ENCODE measurements around the gene MDGA2.
"Not testable (repeated sequence)": the region's sequence is repeated elsewhere in the genome, so short reads cannot be mapped to it uniquely, and the experiment has no call there.

The MDGA2 gene

GRCh38 chr14:47658041-47658440 lies 17.4 kb downstream of the MDGA2 start:
- Mint-ChIP-seq H3K27me3 (no peaks in the 10 kb centered on the region), H3K36me3 (no peaks in the 10 kb centered on the region), H3K4me1 (no peaks in the 10 kb centered on the region), H3K4me3 (no peak overlapping the region), H3K27ac (no peak overlapping the region), H3K9me3 (no peaks in the 10 kb centered on the region)

- no peaks in the 10 kb centered on the region for H3K36me3 Mint-ChIP-seq
- H3K4me1 Mint-ChIP-seq, result no peaks in the 10 kb centered on the region
- no peaks in the 10 kb centered on the region for H3K27me3 Mint-ChIP-seq
- H3K4me3 Mint-ChIP-seq, result no peak overlapping the region
- H3K27ac Mint-ChIP-seq, result no peak overlapping the region
- no peaks in the 10 kb centered on the region for H3K9me3 Mint-ChIP-seq
Observed at GRCh38 chr14:47657143-47657542, 18.3 kb downstream of the MDGA2 start.

GRCh38 chr14:47651337-47651736 lies 24.1 kb downstream of the MDGA2 start:
- Mint-ChIP-seq H3K4me3 (no peak overlapping the region), H3K9me3 (no peaks in the 10 kb centered on the region), H3K27ac (no peak overlapping the region), H3K27me3 (no peaks in the 10 kb centered on the region), H3K36me3 (no peaks in the 10 kb centered on the region), H3K4me1 (no peaks in the 10 kb centered on the region)

- peaks cover 12% of the 10 kb centered on the region for H3K9me3 Mint-ChIP-seq
- no peaks in the 10 kb centered on the region for H3K36me3 Mint-ChIP-seq
- H3K4me1 Mint-ChIP-seq, result no peaks in the 10 kb centered on the region
- no peak overlapping the region for H3K4me3 Mint-ChIP-seq
- no peak overlapping the region for H3K27ac Mint-ChIP-seq
- H3K27me3 Mint-ChIP-seq, result no peaks in the 10 kb centered on the region
Observed at GRCh38 chr14:47637753-47638152, 37.7 kb downstream of the MDGA2 start.

- H3K4me1 Mint-ChIP-seq, result no peaks in the 10 kb centered on the region
- peaks cover 13% of the 10 kb centered on the region for H3K9me3 Mint-ChIP-seq
- H3K4me3 Mint-ChIP-seq, result no peak overlapping the region
- no peaks in the 10 kb centered on the region for H3K27me3 Mint-ChIP-seq
- no peak overlapping the region for H3K27ac Mint-ChIP-seq
- peaks cover 2% of the 10 kb centered on the region for H3K36me3 Mint-ChIP-seq
Observed at GRCh38 chr14:47626151-47627035, 49.0 kb downstream of the MDGA2 start.

DNA sequence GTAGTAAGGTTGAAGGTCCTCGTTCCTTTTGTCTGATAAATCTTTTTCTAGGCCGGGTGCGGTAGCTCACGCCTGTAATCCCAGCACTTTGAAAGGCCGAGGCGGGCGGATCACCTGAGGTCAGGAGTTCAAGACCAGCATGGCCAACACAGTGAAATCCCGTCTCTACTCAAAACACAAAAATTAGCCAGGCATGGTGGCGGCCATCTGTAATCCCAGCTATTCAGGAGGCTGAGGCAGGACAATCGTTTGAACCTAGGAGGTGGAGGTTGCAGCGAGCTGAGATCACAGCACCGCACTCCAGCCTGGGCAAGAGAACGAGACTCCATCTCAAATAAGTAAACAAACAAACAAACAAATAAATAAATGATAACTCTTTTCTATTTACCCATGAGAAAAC lies 51.3 kb downstream of the MDGA2 start:
- not testable (repeated sequence) for H3K36me3 Mint-ChIP-seq, H3K4me1 Mint-ChIP-seq, H3K4me3 Mint-ChIP-seq, H3K27ac Mint-ChIP-seq, H3K27me3 Mint-ChIP-seq
- H3K9me3 Mint-ChIP-seq, result peaks cover 14% of the 10 kb centered on the region

GRCh38 chr14:47619392-47619791 lies 56.0 kb downstream of the MDGA2 start:
- H3K27me3 Mint-ChIP-seq, result no peaks in the 10 kb centered on the region
- H3K9me3 Mint-ChIP-seq, result peaks cover 9% of the 10 kb centered on the region

GRCh38 chr14:47606566-47606965 lies 68.8 kb downstream of the MDGA2 start:
- no peaks in the 10 kb centered on the region for H3K27me3 Mint-ChIP-seq
- H3K36me3 Mint-ChIP-seq, result no peaks in the 10 kb centered on the region
- no peak overlapping the region for H3K4me3 Mint-ChIP-seq
- H3K9me3 Mint-ChIP-seq, result peaks cover 11% of the 10 kb centered on the region
- no peaks in the 10 kb centered on the region for H3K4me1 Mint-ChIP-seq
- no peak overlapping the region for H3K27ac Mint-ChIP-seq

More at GRCh38 chr14:47619392-47619791, 56.0 kb downstream of the MDGA2 start:
- no peaks in the 10 kb centered on the region for H3K36me3 Mint-ChIP-seq
- no peak overlapping the region for H3K4me3 Mint-ChIP-seq
- no peaks in the 10 kb centered on the region for H3K4me1 Mint-ChIP-seq
- no peak overlapping the region for H3K27ac Mint-ChIP-seq

GRCh38 chr14:47596860-47597259 lies 78.5 kb downstream of the MDGA2 start:
- no peaks in the 10 kb centered on the region for H3K27me3 Mint-ChIP-seq
- no peaks in the 10 kb centered on the region for H3K36me3 Mint-ChIP-seq
- H3K4me1 Mint-ChIP-seq, result no peaks in the 10 kb centered on the region
- no peak overlapping the region for H3K4me3 Mint-ChIP-seq
- peaks cover 4% of the 10 kb centered on the region for H3K9me3 Mint-ChIP-seq
- H3K27ac Mint-ChIP-seq, result no peak overlapping the region

DNA sequence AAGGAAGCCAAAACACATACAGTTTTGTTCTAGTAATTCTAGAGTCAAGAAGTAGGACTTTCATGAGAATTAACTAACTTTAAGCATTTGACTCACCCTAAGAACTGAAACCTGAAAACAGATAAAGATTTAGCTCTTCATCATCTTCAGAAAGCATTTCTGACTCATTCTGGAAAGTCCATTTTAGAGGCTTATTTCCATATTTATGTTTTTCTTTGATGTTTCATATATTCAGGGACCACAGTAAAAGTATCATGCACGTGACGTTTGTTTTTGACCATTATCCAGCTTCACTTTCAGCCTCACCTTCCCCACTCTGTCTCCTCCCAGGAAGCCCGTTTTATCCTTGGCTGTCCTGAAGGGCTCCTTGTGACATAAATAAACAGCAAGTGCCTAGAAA lies 79.2 kb downstream of the MDGA2 start:
- H3K36me3 Mint-ChIP-seq, result no peaks in the 10 kb centered on the region
- H3K9me3 Mint-ChIP-seq, result peaks cover 4% of the 10 kb centered on the region
- H3K27ac Mint-ChIP-seq, result no peak overlapping the region
- no peaks in the 10 kb centered on the region for H3K4me1 Mint-ChIP-seq
- no peaks in the 10 kb centered on the region for H3K27me3 Mint-ChIP-seq
- H3K4me3 Mint-ChIP-seq, result no peak overlapping the region

- peaks cover 4% of the 10 kb centered on the region for H3K9me3 Mint-ChIP-seq
- H3K36me3 Mint-ChIP-seq, result no peaks in the 10 kb centered on the region
- no peak overlapping the region for H3K27ac Mint-ChIP-seq
- no peak overlapping the region for H3K4me3 Mint-ChIP-seq
- no peaks in the 10 kb centered on the region for H3K4me1 Mint-ChIP-seq
- H3K27me3 Mint-ChIP-seq, result no peaks in the 10 kb centered on the region
Observed at GRCh38 chr14:47595552-47595951, 79.9 kb downstream of the MDGA2 start.

- Mint-ChIP-seq H3K27ac (no peak overlapping the region), H3K36me3 (no peaks in the 10 kb centered on the region), H3K27me3 (no peaks in the 10 kb centered on the region), H3K9me3 (peaks cover 4% of the 10 kb centered on the region), H3K4me1 (no peaks in the 10 kb centered on the region), H3K4me3 (no peak overlapping the region)
Observed at GRCh38 chr14:47590767-47591495, 84.5 kb downstream of the MDGA2 start.

DNA sequence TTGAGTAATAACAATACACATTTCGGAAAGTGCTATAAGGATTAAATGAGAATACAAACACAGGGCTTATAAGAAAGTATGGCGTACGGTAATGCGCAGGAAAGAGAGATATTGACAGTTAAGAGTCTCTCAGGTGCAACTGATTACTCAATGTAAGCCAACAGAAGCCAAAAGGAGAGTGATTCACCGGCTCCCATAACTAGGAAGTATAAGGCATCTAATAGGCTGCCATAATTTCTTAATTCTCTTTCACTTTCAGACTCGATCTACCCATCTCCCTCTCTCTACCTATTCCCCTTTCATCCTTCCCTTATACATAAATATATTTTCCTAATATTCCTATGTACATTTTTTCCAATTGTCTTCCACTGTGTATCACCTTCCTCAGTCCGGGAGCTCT lies 90.0 kb downstream of the MDGA2 start:
- no peak overlapping the region for H3K27ac Mint-ChIP-seq
- no peaks in the 10 kb centered on the region for H3K9me3 Mint-ChIP-seq
- no peak overlapping the region for H3K4me3 Mint-ChIP-seq
- no peaks in the 10 kb centered on the region for H3K4me1 Mint-ChIP-seq
- H3K27me3 Mint-ChIP-seq, result no peaks in the 10 kb centered on the region
- H3K36me3 Mint-ChIP-seq, result no peaks in the 10 kb centered on the region

GRCh38 chr14:47567273-47567672 lies 108.1 kb downstream of the MDGA2 start:
- no peak overlapping the region for H3K4me3 Mint-ChIP-seq
- no peaks in the 10 kb centered on the region for H3K4me1 Mint-ChIP-seq
- H3K27ac Mint-ChIP-seq, result no peak overlapping the region
- H3K27me3 Mint-ChIP-seq, result no peaks in the 10 kb centered on the region
- H3K9me3 Mint-ChIP-seq, result peaks cover 8% of the 10 kb centered on the region
- H3K36me3 Mint-ChIP-seq, result no peaks in the 10 kb centered on the region

DNA sequence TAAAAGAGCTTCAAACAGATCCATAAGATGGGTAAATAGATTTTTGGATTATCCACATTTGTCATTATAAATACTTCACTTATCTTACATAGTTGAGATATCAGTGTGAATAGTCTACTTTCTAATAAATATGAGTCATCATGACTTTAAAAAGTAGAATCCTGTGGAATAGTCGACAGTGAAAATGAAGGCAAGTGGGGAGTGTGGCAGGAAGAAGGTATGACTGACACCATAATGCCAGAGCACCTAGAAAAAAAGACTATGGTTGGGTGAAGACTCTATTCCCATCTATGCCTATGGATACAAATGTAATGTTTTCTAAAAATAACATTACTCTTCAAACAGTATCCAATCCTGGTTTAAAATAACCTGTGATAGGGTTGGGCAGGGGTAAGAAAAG lies 117.5 kb downstream of the MDGA2 start:
- Mint-ChIP-seq H3K4me3 (no peak overlapping the region), H3K9me3 (peaks cover under 1% of the 10 kb centered on the region), H3K4me1 (no peaks in the 10 kb centered on the region), H3K36me3 (no peaks in the 10 kb centered on the region), H3K27ac (no peak overlapping the region), H3K27me3 (no peaks in the 10 kb centered on the region)

- H3K4me1 Mint-ChIP-seq, result no peaks in the 10 kb centered on the region
- H3K36me3 Mint-ChIP-seq, result no peaks in the 10 kb centered on the region
- no peak overlapping the region for H3K27ac Mint-ChIP-seq
- no peak overlapping the region for H3K4me3 Mint-ChIP-seq
- H3K9me3 Mint-ChIP-seq, result peaks cover 5% of the 10 kb centered on the region
- no peaks in the 10 kb centered on the region for H3K27me3 Mint-ChIP-seq
Observed at GRCh38 chr14:47555333-47555732, 120.1 kb downstream of the MDGA2 start.

Data from activated naive CD4-positive, alpha-beta T cell treated with anti-CD3 and anti-CD28 coated beads, Interleukin-2, amount 50 U/mL, for 24 hours (primary cell).